NCI-H1436 (cell line): ENCODE data around the gene SPDYE2B.
"Not testable (repeated sequence)": the region's sequence is repeated elsewhere in the genome, so short reads cannot be mapped to it uniquely, and the experiment has no call there.

Experiments used
- DNase-seq: peaks from one replicate; lab custom pipeline; 2025; lab: John Stamatoyannopoulos, UW

The SPDYE2B gene

GRCh38 chr7:102649924-102650323 lies at the start of gene SPDYE2B:
Gene SPDYE2B (plus strand): TSS chr7:102650319. CDS start chr7:102652349, 2,030 bp downstream.
- DNase-seq = not testable (repeated sequence)

- not testable (repeated sequence) for DNase-seq
Observed at GRCh38 chr7:102602317-102602716, 47.8 kb upstream of the SPDYE2B start.

- not testable (repeated sequence) for DNase-seq
Observed at GRCh38 chr7:102604431-102605145, 45.5 kb upstream of the SPDYE2B start.

GRCh38 chr7:102606848-102607247 lies 43.3 kb upstream of the SPDYE2B start:
- DNase-seq = not testable (repeated sequence)

- DNase-seq = not testable (repeated sequence)
Observed at GRCh38 chr7:102609734-102610133, 40.4 kb upstream of the SPDYE2B start.

- DNase-seq = not testable (repeated sequence)
Observed at GRCh38 chr7:102610441-102610840, 39.7 kb upstream of the SPDYE2B start.

GRCh38 chr7:102611013-102611674 lies 39.0 kb upstream of the SPDYE2B start:
- DNase-seq = not testable (repeated sequence)

GRCh38 chr7:102611675-102612325 lies 38.3 kb upstream of the SPDYE2B start:
- not testable (repeated sequence) for DNase-seq

- not testable (repeated sequence) for DNase-seq
Observed at GRCh38 chr7:102613575-102614345, 36.4 kb upstream of the SPDYE2B start.

- DNase-seq = not testable (repeated sequence)
Observed at GRCh38 chr7:102614346-102614697, 35.8 kb upstream of the SPDYE2B start.

- not testable (repeated sequence) for DNase-seq
Observed at GRCh38 chr7:102614873-102615272, 35.2 kb upstream of the SPDYE2B start.

- not testable (repeated sequence) for DNase-seq
Observed at GRCh38 chr7:102615930-102616329, 34.2 kb upstream of the SPDYE2B start.

GRCh38 chr7:102616507-102617125 lies 33.5 kb upstream of the SPDYE2B start, which contains the start of gene RASA4:
Gene RASA4 (minus strand): TSS chr7:102616756. CDS start chr7:102616689, 67 bp downstream.
- not testable (repeated sequence) for DNase-seq

GRCh38 chr7:102618122-102618521 lies 32.0 kb upstream of the SPDYE2B start:
- DNase-seq = not testable (repeated sequence)

GRCh38 chr7:102627271-102627904 lies 22.7 kb upstream of the SPDYE2B start:
- not testable (repeated sequence) for DNase-seq

GRCh38 chr7:102630622-102631021 lies 19.5 kb upstream of the SPDYE2B start:
- not testable (repeated sequence) for DNase-seq

GRCh38 chr7:102634299-102634698 lies 15.8 kb upstream of the SPDYE2B start:
- DNase-seq = not testable (repeated sequence)

- not testable (repeated sequence) for DNase-seq
Observed at GRCh38 chr7:102635354-102635753, 14.8 kb upstream of the SPDYE2B start.

GRCh38 chr7:102636956-102637355 lies 13.2 kb upstream of the SPDYE2B start:
- DNase-seq = not testable (repeated sequence)

GRCh38 chr7:102638848-102639247 lies 11.3 kb upstream of the SPDYE2B start:
- DNase-seq = not testable (repeated sequence)

- DNase-seq = not testable (repeated sequence)
Observed at GRCh38 chr7:102642691-102643090, 7.4 kb upstream of the SPDYE2B start, which contains the start of gene UPK3BL1. Gene UPK3BL1 (minus strand): TSS chr7:102642791. CDS start chr7:102642741, 50 bp downstream.
